GM18505 (cell line): ENCODE measurements around the gene GATA5.
"Not testable (repeated sequence)": the region's sequence is repeated elsewhere in the genome, so short reads cannot be mapped to it uniquely, and the experiment has no call there.

Experiments
- ATAC-seq: cut with Tn5 transposase; IDR thresholded peaks from one replicate; pipeline ENCODE4 v1.9.1; 2021; ENCODE audit not compliant: unreplicated experiment
- POLR2A ChIP-seq: IDR thresholded peaks from 4 replicates; pipeline ENCODE4 v1.6.1; 2011; ENCODE audit warnings: borderline replicate concordance; ENCODE audit not compliant: insufficient read depth, insufficient read length; ENCODE audit errors: extremely low read depth

Gene GATA5

GRCh38 chr20:62429455-62430310 lies 46.1 kb downstream of the GATA5 start:
- ATAC-seq: no peak
- no peak for TF ChIP-seq POLR2A

- no peak for ATAC-seq
- TF ChIP-seq POLR2A: no peak
Observed at GRCh38 chr20:62428396-62429295, 47.1 kb downstream of the GATA5 start.

- no peak for ATAC-seq
- no peak for TF ChIP-seq POLR2A
Observed at GRCh38 chr20:62428002-62428372, 47.8 kb downstream of the GATA5 start.

GRCh38 chr20:62427172-62428001 lies 48.4 kb downstream of the GATA5 start, which contains the start of gene RBBP8NL:
Gene RBBP8NL (minus strand): TSS chr20:62427539. CDS start chr20:62419647, 7,892 bp downstream.
- TF ChIP-seq POLR2A: no peak
- no peak for ATAC-seq

DNA sequence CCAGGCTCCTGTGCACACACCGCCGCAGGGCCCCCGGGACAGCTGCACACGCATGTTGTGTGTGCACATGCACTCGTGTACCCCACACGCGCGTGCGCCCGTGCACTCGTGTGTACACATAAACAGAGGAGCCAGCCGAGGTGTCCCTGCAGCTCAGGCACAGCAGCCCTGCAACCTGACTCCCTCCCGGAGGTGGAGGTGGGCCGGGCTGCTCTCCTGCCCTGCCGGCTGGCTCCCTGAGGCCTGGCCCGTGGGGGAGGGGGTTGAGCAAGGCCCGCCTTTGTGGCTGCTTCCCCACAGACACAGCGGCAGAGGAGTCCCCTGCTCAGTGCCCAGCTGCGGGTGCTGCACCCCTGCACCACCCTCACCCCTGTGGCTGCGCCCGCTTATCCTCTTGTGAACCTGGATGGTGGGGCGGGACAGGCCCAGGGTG lies 49.1 kb downstream of the GATA5 start:
- no peak for TF ChIP-seq POLR2A
- ATAC-seq: no peak

- not testable (repeated sequence) for ATAC-seq
Observed at GRCh38 chr20:62426059-62426348, 49.8 kb downstream of the GATA5 start.

GRCh38 chr20:62425281-62426058 lies 50.3 kb downstream of the GATA5 start:
- ATAC-seq: no peak
- no peak for TF ChIP-seq POLR2A

DNA sequence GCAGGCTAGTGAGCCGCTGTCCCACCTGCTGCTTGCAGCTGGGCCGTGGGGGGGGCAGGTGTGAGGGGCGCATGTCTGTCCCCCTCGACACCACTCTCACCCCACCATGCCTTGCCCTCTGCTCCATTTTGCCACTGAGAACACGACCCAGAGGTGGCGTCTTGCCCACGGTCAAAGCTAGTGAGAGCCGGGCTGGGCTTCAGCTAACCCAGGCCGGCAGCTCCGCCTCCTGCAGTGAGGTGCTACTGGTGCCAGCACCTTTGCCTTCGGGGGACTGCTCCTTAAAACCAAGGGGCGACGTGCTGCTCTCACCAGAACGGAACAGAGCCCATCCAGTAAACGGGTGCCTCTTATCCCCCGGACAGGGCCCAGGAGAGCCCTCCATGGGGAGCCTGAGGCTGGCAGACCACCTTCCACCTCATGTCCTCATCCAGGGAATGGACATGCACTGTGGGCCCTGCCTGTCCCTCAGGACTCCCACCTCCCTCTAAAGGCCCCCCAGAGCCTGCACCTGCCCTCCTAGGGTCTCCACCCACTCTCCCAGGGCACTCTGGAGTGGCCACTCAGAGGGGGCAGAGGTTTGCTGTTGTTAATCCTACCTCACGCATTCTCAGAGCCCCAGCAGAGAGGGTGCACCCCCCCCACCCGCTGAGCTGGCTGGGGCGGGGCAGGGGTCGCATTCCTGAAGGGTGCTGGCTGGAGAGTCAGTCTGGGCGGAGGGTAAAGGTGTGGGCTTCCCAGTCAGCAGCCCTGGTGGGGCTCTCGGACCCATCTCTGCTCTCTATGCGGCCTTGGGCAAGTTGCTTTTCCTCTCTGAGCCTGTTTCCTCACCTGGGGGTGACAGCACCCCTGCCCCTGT lies 51.3 kb downstream of the GATA5 start:
- TF ChIP-seq POLR2A: no peak
- no peak for ATAC-seq

GRCh38 chr20:62423326-62423706 lies 52.5 kb downstream of the GATA5 start:
- TF ChIP-seq POLR2A: no peak
- ATAC-seq: no peak

GRCh38 chr20:62422636-62423325 lies 53.0 kb downstream of the GATA5 start:
- ATAC-seq: no peak
- no peak for TF ChIP-seq POLR2A

- no peak for TF ChIP-seq POLR2A
- ATAC-seq: no peak
Observed at GRCh38 chr20:62421716-62421990, 54.1 kb downstream of the GATA5 start.
